Pancreas (tissue), 10 donors: Measurements from ENCODE around the gene ANAPC7. TPM values are rescaled to one million over a fixed set of nuclear protein-coding genes. Genes with fewer than 3 reads are reported as not detected.

Source experiments
- ATAC-seq, 4 donors: fragments of 200-7000 bp; cut with Tn5 transposase; one replicate each; pipeline versions ENCODE4 v1.8.0 to v1.9.1; 2020; ENCODE audit warnings: mild to moderate bottlenecking in 4 of 4, moderate library complexity in 4 of 4
- DNase-seq, 6 donors: peaks; one replicate each; pipeline ENCODE4 v3.0.0-alpha.2; 2020
- FAIRE-seq: peaks from 2 replicates; lab custom pipeline; 2012; peaks lifted over from hg19 to GRCh38; lab: Jason Lieb, UNC
- H3K27ac ChIP-seq, 4 donors: fragments of 200-600 bp; sonication (generic); 1 replicate in 3 of 4; 2 replicates in 1 of 4; pipeline versions ENCODE4 v1.5.0 to v1.8.0; 2020
- H3K27me3 ChIP-seq, 4 donors: fragments of 200-600 bp; one replicate each; pipeline ENCODE4 v1.8.0; 2021
- H3K36me3 ChIP-seq, 3 donors: fragments of 200-600 bp; sonication (generic) in 1 of 3; one replicate each; pipeline versions ENCODE4 v1.5.0 to v1.8.0; 2020 to 2021
- H3K4me1 ChIP-seq, 3 donors: fragments of 200-600 bp; one replicate each; pipeline ENCODE4 v1.8.0; 2021
- H3K4me3 ChIP-seq, 4 donors: fragments of 200-600 bp; sonication (generic) in 2 of 4; one replicate each; pipeline versions ENCODE4 v1.5.0 to v1.8.0; 2020 to 2021
- H3K9me3 ChIP-seq, 4 donors: fragments of 200-600 bp; one replicate each; pipeline ENCODE4 v1.8.0; 2021
- WGBS, 2 donors: extraction: QIAGEN DNeasy Blood & Tissue Kit; methylation state at CpG; one replicate each; pipeline ENCODE4 v1.1.7; 2013; 5-methylcytosine and 5-hydroxymethylcytosine counted together
- intact Hi-C, 3 donors: fragments of 100-400 bp; cut with DNase I; formaldehyde crosslinking; loops; one replicate each; pipeline versions ENCODE4 v1.11.1 to v1.14.2; 2022
- polyA plus RNA-seq, 2 donors: library from polyadenylated mRNA; stranded (reverse); fragments of 200-250 nt; gene quantifications; one replicate each; pipeline ENCODE4 v1.2.3, GENCODE V29; 2013
- total RNA-seq, 6 donors: library from RNA; stranded (reverse); fragmentation: NEBNext Ultra II Directional in 4 of 6; extraction: Animal tissue kit (Norgen Biotek cat#: 25700) in 4 of 6; gene quantifications; one replicate each; pipeline versions ENCODE4 v1.2.1 to v1.2.4, GENCODE V29; 2021 to 2023
- TF ChIP-seq, protein P1 (sequence below), 4 donors: fragments of 200-600 bp; sonication (generic) in 3 of 4; IDR thresholded peaks; one replicate each; pipeline versions ENCODE4 v1.5.0 to v1.8.0; 2021; ENCODE audit warnings: antibody characterized with exemption in 4 of 4
- donor health status: healthy with polysubstance abuse.
- donor health status: DM: no; HTN: no; CAD: no; lungs with moderate emphysema.
- donor health status: DM: no; HTN: no; CAD: no.
- donor health status: control.
- donor health status: control.
- donor health status: Bipolar disorder and iron deficiency.
- donor health status: DM: yes; HTN: yes; CAD: no.
- donor health status: DM: no; HTN: no; CAD: no.
- donor health status: DM: no; HTN: no; CAD: no.
- donor health status: DM: yes; HTN: yes; CAD: no.

ANAPC7 gene
- total and polyA plus RNA-seq, 8 donors = 9.7 to 35.1 (median 16.4) TPM

DNA sequence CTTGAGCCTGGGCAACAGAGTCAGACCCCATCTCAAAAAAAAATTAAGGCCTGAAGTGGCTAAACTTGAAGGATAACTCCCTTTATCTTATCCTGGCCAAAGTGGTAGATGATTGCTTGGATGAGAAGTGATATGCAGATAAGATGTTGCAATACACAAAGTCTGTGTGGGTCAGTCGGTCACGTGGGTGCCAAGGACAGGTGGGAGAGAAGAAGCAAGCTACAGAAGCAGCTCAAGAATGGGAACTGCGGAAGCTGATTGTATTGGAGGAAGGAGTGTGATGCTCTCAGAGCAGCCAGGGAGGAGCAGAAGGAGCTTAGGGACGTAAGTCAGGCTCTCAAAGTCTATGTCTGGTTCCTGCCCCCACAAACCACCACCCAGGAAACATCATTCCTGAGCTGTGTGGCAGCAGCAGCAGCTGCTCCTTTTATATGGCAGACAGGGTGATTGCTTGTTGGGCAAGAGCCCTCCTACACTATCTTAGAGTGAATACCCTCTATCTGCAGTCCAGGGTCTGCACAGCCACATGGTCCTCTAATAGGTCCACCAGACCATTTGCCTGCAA, 67.9 kb downstream of the ANAPC7 start:
- H3K4me3 ChIP-seq = no peak overlapping the region
- H3K27ac ChIP-seq = no peak overlapping the region
- FAIRE-seq (no peak), DNase-seq (no peak), ATAC-seq (no peak)
- H3K9me3 ChIP-seq = no peaks in the 10 kb centered on the region
- peaks cover 12 to 59% (median 30%) of the 10 kb centered on the region in 3 donors for H3K36me3 ChIP-seq
- TF ChIP-seq, protein P1, sequence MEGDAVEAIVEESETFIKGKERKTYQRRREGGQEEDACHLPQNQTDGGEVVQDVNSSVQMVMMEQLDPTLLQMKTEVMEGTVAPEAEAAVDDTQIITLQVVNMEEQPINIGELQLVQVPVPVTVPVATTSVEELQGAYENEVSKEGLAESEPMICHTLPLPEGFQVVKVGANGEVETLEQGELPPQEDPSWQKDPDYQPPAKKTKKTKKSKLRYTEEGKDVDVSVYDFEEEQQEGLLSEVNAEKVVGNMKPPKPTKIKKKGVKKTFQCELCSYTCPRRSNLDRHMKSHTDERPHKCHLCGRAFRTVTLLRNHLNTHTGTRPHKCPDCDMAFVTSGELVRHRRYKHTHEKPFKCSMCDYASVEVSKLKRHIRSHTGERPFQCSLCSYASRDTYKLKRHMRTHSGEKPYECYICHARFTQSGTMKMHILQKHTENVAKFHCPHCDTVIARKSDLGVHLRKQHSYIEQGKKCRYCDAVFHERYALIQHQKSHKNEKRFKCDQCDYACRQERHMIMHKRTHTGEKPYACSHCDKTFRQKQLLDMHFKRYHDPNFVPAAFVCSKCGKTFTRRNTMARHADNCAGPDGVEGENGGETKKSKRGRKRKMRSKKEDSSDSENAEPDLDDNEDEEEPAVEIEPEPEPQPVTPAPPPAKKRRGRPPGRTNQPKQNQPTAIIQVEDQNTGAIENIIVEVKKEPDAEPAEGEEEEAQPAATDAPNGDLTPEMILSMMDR (IDR thresholded peaks at IDR 0.05) = no peak
- no peaks in the 10 kb centered on the region for H3K27me3 ChIP-seq
- H3K4me1 ChIP-seq = peaks cover 10 to 14% (median 12%) of the 10 kb centered on the region in 3 donors
- whole genome bisulfite sequencing, 2 donors = 76 to 83% methylated on average over 4 of the region's 4 CpGs
- intact Hi-C loops = no loop called here

DNA sequence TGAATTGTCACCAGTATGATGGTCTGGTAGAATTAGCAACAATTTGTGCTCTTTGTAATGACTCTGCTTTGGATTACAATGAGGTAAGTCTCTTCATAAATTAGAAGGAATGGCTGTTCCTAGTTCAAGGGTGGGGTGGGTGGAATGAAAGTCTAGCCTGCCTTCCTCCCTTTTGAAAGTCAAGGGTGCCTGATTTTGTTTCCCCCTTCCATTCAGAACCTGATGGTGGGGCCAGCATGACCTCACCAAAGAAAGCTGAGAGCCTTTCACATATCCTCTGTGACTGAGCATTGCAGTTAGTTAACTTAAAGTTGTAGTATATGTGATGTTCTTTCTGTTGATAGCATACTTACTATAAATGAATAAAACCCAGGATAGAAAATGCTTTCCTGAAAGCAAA, 70.3 kb downstream of the ANAPC7 start:
- Histone ChIP-seq H3K4me3 (no peak overlapping the region), H3K4me1 (peaks cover 0 to 3% (median 0%) of the 10 kb centered on the region in 3 donors), H3K27ac (no peak overlapping the region), H3K27me3 (no peaks in the 10 kb centered on the region), H3K36me3 (peaks cover 5 to 68% (median 32%) of the 10 kb centered on the region in 3 donors), H3K9me3 (no peaks in the 10 kb centered on the region)
- FAIRE-seq (no peak), ATAC-seq (no peak), DNase-seq (no peak)
- intact Hi-C loops = no loop called here
- TF ChIP-seq, protein P1 (IDR thresholded peaks at IDR 0.05) = no peak

DNA sequence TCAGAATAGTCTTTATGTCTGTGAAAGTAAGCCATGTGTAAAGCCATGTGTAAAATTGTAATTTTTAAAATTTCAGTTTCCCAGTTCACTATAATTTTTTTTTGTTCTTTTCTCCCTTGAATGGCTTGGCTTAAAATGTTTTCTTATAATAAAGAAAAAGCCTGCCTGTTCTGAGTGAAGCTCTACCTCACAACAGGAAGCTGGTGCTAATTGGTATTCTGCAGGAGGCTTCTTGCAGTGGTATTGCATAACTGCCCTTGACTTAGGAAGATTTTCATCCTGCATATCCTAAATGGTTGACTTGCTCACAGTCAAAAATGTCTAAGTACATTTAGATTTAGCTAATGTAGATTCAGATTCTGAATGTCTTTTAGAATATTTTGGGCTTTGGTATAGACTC, 73.0 kb downstream of the ANAPC7 start:
- TF ChIP-seq, protein P1 (IDR thresholded peaks at IDR 0.05) = no peak
- no peaks in the 10 kb centered on the region for H3K9me3 ChIP-seq
- peaks cover 0 to 3% (median 0%) of the 10 kb centered on the region in 3 donors for H3K4me1 ChIP-seq
- no peak for FAIRE-seq
- H3K27ac ChIP-seq = no peak overlapping the region
- intact Hi-C loops = no loop called here
- H3K27me3 ChIP-seq = no peaks in the 10 kb centered on the region
- peak in 2 of 4 donors; percentile 50 to 68 for ATAC-seq
- no peak overlapping the region for H3K4me3 ChIP-seq
- peaks cover 0 to 75% (median 40%) of the 10 kb centered on the region in 3 donors for H3K36me3 ChIP-seq
- DNase-seq = no peak

DNA sequence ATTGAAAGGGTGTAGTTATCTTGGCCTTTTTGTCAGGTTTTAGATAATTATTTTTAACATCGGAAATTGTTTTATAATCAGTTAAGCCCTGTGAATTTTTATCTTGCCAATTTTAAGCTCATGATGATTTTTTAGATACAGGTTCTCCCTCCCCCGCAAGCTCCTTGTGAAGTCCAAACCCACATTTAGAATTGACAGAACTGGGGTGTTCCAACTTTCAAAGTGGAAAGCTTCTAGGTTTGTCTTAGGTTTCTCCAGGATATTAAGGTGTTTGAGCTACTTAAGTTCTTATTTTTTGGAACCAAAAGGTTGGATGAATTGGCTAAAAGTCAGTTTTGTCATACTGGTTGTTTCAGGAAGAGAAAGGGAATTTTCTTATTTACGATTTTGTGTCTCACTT, 73.4 kb downstream of the ANAPC7 start:
- Histone ChIP-seq H3K4me3 (no peak overlapping the region), H3K36me3 (peaks cover 0 to 75% (median 40%) of the 10 kb centered on the region in 3 donors), H3K27me3 (no peaks in the 10 kb centered on the region), H3K9me3 (no peaks in the 10 kb centered on the region), H3K27ac (no peak overlapping the region), H3K4me1 (peaks cover 0 to 3% (median 0%) of the 10 kb centered on the region in 3 donors)
- TF ChIP-seq, protein P1 (IDR thresholded peaks at IDR 0.05) = no peak
- intact Hi-C loops = no loop called here
- DNase-seq (no peak), FAIRE-seq (no peak), ATAC-seq (no peak)
- 71 to 74% methylated on average over 3 of the region's 3 CpGs for WGBS, 2 donors

DNA sequence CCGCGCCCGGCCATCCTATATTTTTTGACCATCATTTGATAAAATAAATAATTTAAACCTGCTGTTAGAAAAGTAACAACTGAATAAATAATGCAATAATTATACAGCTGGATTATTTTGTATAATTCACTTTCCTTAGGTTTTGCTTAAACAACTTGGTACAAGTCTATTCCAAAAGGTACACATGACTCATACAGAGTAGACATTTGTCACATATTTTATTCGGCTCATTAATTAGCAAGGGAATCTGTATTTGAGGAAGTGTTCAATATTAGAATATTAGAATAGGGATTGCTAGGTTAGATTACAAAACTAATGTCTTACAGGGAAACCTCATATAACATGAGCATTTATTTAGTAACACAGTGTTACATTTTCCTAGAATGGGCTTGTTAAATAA, 73.8 kb downstream of the ANAPC7 start:
- DNase-seq (no peak), FAIRE-seq (no peak), ATAC-seq (peak in 1 of 4 donors; percentile 28)
- no peak overlapping the region for H3K27ac ChIP-seq
- H3K36me3 ChIP-seq = peaks cover 0 to 71% (median 36%) of the 10 kb centered on the region in 3 donors
- intact Hi-C loops = no loop called here
- TF ChIP-seq, protein P1 (IDR thresholded peaks at IDR 0.05) = no peak
- H3K27me3 ChIP-seq = no peaks in the 10 kb centered on the region
- peaks cover 0 to 3% (median 0%) of the 10 kb centered on the region in 3 donors for H3K4me1 ChIP-seq
- 78 to 85% methylated on average over 4 of the region's 4 CpGs for WGBS, 2 donors
- no peak overlapping the region for H3K4me3 ChIP-seq
- no peaks in the 10 kb centered on the region for H3K9me3 ChIP-seq
